A549 (cell line): ENCODE data around the gene TTC34. TPM values are rescaled to one million over a fixed set of nuclear protein-coding genes. Genes with fewer than 3 reads are reported as not detected.
A peak's percentile ranks its signal among the peaks of the same experiment; 100 is the strongest.

Experiments used
- ATAC-seq, 2 experiments: fragments of 200-7000 bp in 1 of 2; fragments of >200 bp in 1 of 2; cut with Nextera tagmentation in 1 of 2; cut with Tn5 transposase in 1 of 2; 3 replicates each; pipeline versions ENCODE4 v1.8.0 to v1.9.1; 2018 to 2020; ENCODE audit warnings: mild to moderate bottlenecking in 1 of 2, moderate library complexity in 1 of 2
- CTCF ChIA-PET: fragments of 300-600 bp; sonication (Branson Sonifier 250); formaldehyde crosslinking; extraction: SDS; loops from one replicate; lab custom pipeline; 2021; ENCODE audit warnings: antibody characterized with exemption, inconsistent platforms; lab: Yijun Ruan, JAX
- POLR2A ChIA-PET: fragments of 350-600 bp; formaldehyde crosslinking; extraction: SDS; loops from one replicate; lab custom pipeline; 2021; ENCODE audit warnings: antibody characterized with exemption, inconsistent platforms; lab: Yijun Ruan, JAX
- DNase-seq, 2 experiments: peaks; one replicate each; pipeline versions ENCODE4 v3.0.0 to v3.0.0-alpha.2; 2011 to 2016; ENCODE audit warnings: low read depth in 1 of 2, low spot score in 1 of 2
- FAIRE-seq: peaks from 2 replicates; lab custom pipeline; 2011; peaks lifted over from hg19 to GRCh38; lab: Jason Lieb, UNC
- H3K27ac ChIP-seq, 2 experiments: fragments of >200 bp; sonication (Bioruptor Twin); formaldehyde crosslinking; 3 replicates each; pipeline ENCODE4 v1.5.1; 2016 to 2017
- H3K4me1 ChIP-seq: fragments of >200 bp; sonication (Bioruptor Twin); formaldehyde crosslinking; 3 replicates; pipeline ENCODE4 v1.6.1; 2016
- H3K4me2 ChIP-seq: fragments of >200 bp; sonication (Bioruptor Twin); formaldehyde crosslinking; 3 replicates; pipeline ENCODE4 v1.6.1; 2016
- H3K4me3 ChIP-seq: fragments of >200 bp; sonication (Bioruptor Twin); formaldehyde crosslinking; 3 replicates; pipeline ENCODE4 v1.5.1; 2016
- H3K9me3 ChIP-seq: fragments of >200 bp; sonication (Bioruptor Twin); formaldehyde crosslinking; 3 replicates; pipeline ENCODE4 v1.6.1; 2016
- ATOH8 ChIP-seq: fragments of 250-450 bp; sonication (Bioruptor Pico); IDR thresholded peaks from 2 replicates; pipeline ENCODE4 v1.5.0; 2020; ENCODE audit warnings: low read depth, mild to moderate bottlenecking, moderate library complexity
- BCL3 ChIP-seq: fragments of >200 bp; sonication (Bioruptor Twin); formaldehyde crosslinking; IDR thresholded peaks from 3 replicates; pipeline ENCODE4 v1.6.1; 2016
- BHLHE40 ChIP-seq: IDR thresholded peaks from 2 replicates; pipeline ENCODE4 v1.6.1; 2012; ENCODE audit warnings: low read depth, low read length, inconsistent platforms
- CBX2 ChIP-seq: fragments of 200-600 bp; sonication (generic); IDR thresholded peaks from 2 replicates; pipeline ENCODE4 v1.6.1; 2016; ENCODE audit warnings: low read depth, mild to moderate bottlenecking, borderline replicate concordance
- EHMT2 ChIP-seq: fragments of 200-600 bp; sonication (generic); IDR thresholded peaks from 2 replicates; pipeline ENCODE4 v1.6.1; 2016; ENCODE audit warnings: antibody characterized with exemption, low read depth, mild to moderate bottlenecking, moderate library complexity
- EP300 ChIP-seq, 2 experiments: fragments of >200 bp; sonication (Bioruptor Twin); formaldehyde crosslinking; IDR thresholded peaks; 2 replicates in 1 of 2; 3 replicates in 1 of 2; pipeline ENCODE4 v1.6.1; 2016 to 2017
- ESRRA ChIP-seq: fragments of 150-350 bp; IDR thresholded peaks from 2 replicates; pipeline ENCODE4 v1.6.1; 2014; ENCODE audit warnings: mild to moderate bottlenecking, low read length, borderline replicate concordance
- FOSB ChIP-seq: fragments of 250-450 bp; sonication (Bioruptor Pico); IDR thresholded peaks from 2 replicates; pipeline ENCODE4 v1.5.0; 2020; ENCODE audit warnings: mild to moderate bottlenecking, moderate library complexity
- FOSL2 ChIP-seq, 2 experiments: fragments of 450-650 bp in 1 of 2; fragments of >200 bp in 1 of 2; sonication (Bioruptor Twin) in 1 of 2; formaldehyde crosslinking; IDR thresholded peaks; 2 replicates each; pipeline versions ENCODE4 v1.5.0 to v1.6.1; 2016 to 2020; ENCODE audit warnings: mild to moderate bottlenecking in 1 of 2, moderate library complexity in 1 of 2
- HES2 ChIP-seq: fragments of >200 bp; sonication (Bioruptor Twin); formaldehyde crosslinking; IDR thresholded peaks from 2 replicates; pipeline ENCODE4 v1.6.1; 2016
- HEYL ChIP-seq: fragments of 250-450 bp; sonication (Bioruptor Pico); IDR thresholded peaks from 2 replicates; pipeline ENCODE4 v1.8.0; 2021; ENCODE audit warnings: mild to moderate bottlenecking, moderate library complexity
- HOXB13 ChIP-seq: fragments of 250-450 bp; sonication (Bioruptor Pico); IDR thresholded peaks from 2 replicates; pipeline ENCODE4 v1.5.0; 2020; ENCODE audit warnings: low read depth, mild to moderate bottlenecking, moderate library complexity
- JUN ChIP-seq, 2 experiments: fragments of >200 bp; sonication (Bioruptor Twin); formaldehyde crosslinking; IDR thresholded peaks; 2 replicates in 1 of 2; 3 replicates in 1 of 2; pipeline ENCODE4 v1.6.1; 2016 to 2017
- KDM5A ChIP-seq: fragments of 200-600 bp; sonication (generic); IDR thresholded peaks from 2 replicates; pipeline ENCODE4 v1.6.1; 2016; ENCODE audit warnings: antibody characterized with exemption, mild to moderate bottlenecking
- MAZ ChIP-seq: fragments of 150-350 bp; IDR thresholded peaks from 2 replicates; pipeline ENCODE4 v1.6.1; 2014; ENCODE audit warnings: antibody characterized with exemption, low read depth, low read length, borderline replicate concordance
- NPAS2 ChIP-seq: fragments of 250-450 bp; sonication (Bioruptor Pico); IDR thresholded peaks from 2 replicates; pipeline ENCODE4 v1.8.0; 2022; ENCODE audit warnings: mild to moderate bottlenecking, moderate library complexity, borderline replicate concordance
- PBX3 ChIP-seq: IDR thresholded peaks from 2 replicates; pipeline ENCODE4 v1.6.1; 2012
- POLR2A ChIP-seq: IDR thresholded peaks from 2 replicates; pipeline ENCODE4 v1.6.1; 2012; ENCODE audit warnings: mild to moderate bottlenecking, low read length
- RARB ChIP-seq: fragments of 250-450 bp; sonication (Bioruptor Pico); IDR thresholded peaks from 2 replicates; pipeline ENCODE4 v1.8.0; 2021; ENCODE audit warnings: mild to moderate bottlenecking, moderate library complexity
- RCOR1 ChIP-seq: fragments of 150-350 bp; IDR thresholded peaks from 2 replicates; pipeline ENCODE4 v1.6.1; 2014; ENCODE audit warnings: antibody characterized with exemption, low read length, low read depth
- RFX5 ChIP-seq: fragments of 450-650 bp; IDR thresholded peaks from 2 replicates; pipeline ENCODE4 v1.7.1; 2014; ENCODE audit warnings: antibody characterized with exemption, mild to moderate bottlenecking, moderate library complexity
- TP53 ChIP-seq: fragments of 250-450 bp; sonication (Bioruptor Pico); IDR thresholded peaks from 2 replicates; pipeline ENCODE4 v1.5.0; 2021; ENCODE audit warnings: mild to moderate bottlenecking, moderate library complexity
- ZC3H11A ChIP-seq: fragments of 450-650 bp; IDR thresholded peaks from 2 replicates; pipeline ENCODE4 v1.6.1; 2014; ENCODE audit warnings: antibody characterized with exemption, mild to moderate bottlenecking
- ZSCAN20 ChIP-seq: fragments of 250-450 bp; sonication (Bioruptor Pico); IDR thresholded peaks from 2 replicates; pipeline ENCODE4 v1.8.0; 2022; ENCODE audit warnings: mild to moderate bottlenecking, moderate library complexity
- WGBS: methylation state at CpG from one replicate; pipeline ENCODE4 v1.1.6; 2017; ENCODE audit errors: missing lambda C conversion rate; 5-methylcytosine and 5-hydroxymethylcytosine counted together
- polyA plus RNA-seq, 4 experiments: library from polyadenylated mRNA; depleted of rRNA in 3 of 4; stranded (reverse); fragments of >200 nt; fragmentation: RNase III in 1 of 4; extraction: RNeasy Plus Mini Kit Qiagen cat#74134 plus additional on column Dnase treatment in 1 of 4; gene quantifications; 2 replicates in 3 of 4; 3 replicates in 1 of 4; pipeline ENCODE4 v1.2.3, GENCODE V29; 2011 to 2017

The TTC34 gene
- polyA plus RNA-seq, 2 of the 4 experiments (the other 2 are of a cell fraction): 0.04 to 0.05 TPM

- DNase-seq (no peak), FAIRE-seq (no peak), ATAC-seq (no peak)
- H3K4me1 ChIP-seq: peaks cover 12% of the 10 kb centered on the region
- peak overlapping the region in 1 of 2 experiments; percentile 99; a peak in 3 of 6 replicates for H3K27ac ChIP-seq
- POLR2A ChIA-PET: no interaction called here
- 100% methylated on average over 4 of the region's 19 CpGs for WGBS
- no peaks in the 10 kb centered on the region for H3K9me3 ChIP-seq
- CTCF ChIA-PET: no interaction called here
- TF ChIP-seq RARB (CRISPR knock-in tag): no peak
- TF ChIP-seq PBX3: no peak
- TF ChIP-seq HES2: no peak
- TF ChIP-seq NPAS2 (CRISPR knock-in tag): no peak
- TF ChIP-seq BHLHE40: no peak
- no peak for TF ChIP-seq ATOH8 (CRISPR knock-in tag)
- TF ChIP-seq HOXB13 (CRISPR knock-in tag): no peak
- no peak for TF ChIP-seq FOSL2 (IDR thresholded peaks at IDR 0.05)
- no peak for TF ChIP-seq FOSL2 (CRISPR knock-in tag; IDR thresholded peaks at IDR 0.05)
- peak overlapping the region; percentile 78; the same call in 2 of the 3 replicates for H3K4me3 ChIP-seq
- H3K4me2 ChIP-seq: peak overlapping the region; percentile 91
Measured at GRCh38 chr1:2587860-2588571, 213.5 kb downstream of the TTC34 start.

- CTCF ChIA-PET: no interaction called here
- 83% methylated on average over 6 of the region's 52 CpGs for WGBS
- POLR2A ChIA-PET: no interaction called here
Measured at GRCh38 chr1:2587071-2587859, 214.2 kb downstream of the TTC34 start.

GRCh38 chr1:2586154-2587070, 215.1 kb downstream of the TTC34 start, which contains the start of gene PRXL2B:
Gene PRXL2B, plus strand, starts transcription at chr1:2586777. Its CDS starts 109 bp downstream, at chr1:2586886.
- H3K9me3 ChIP-seq: no peaks in the 10 kb centered on the region
- WGBS: 3% methylated on average over 7 of the region's 107 CpGs
- peak within 1 kb of the TSS; percentile 78 for H3K4me3 ChIP-seq
- peak within 1 kb of the TSS; percentile 91 for H3K4me2 ChIP-seq
- DNase-seq: peak; percentile 89 to 97
- no peak for FAIRE-seq
- CTCF ChIA-PET: no interaction called here
- peak; percentile 78 to 95 for ATAC-seq
- H3K27ac ChIP-seq: peak within 1 kb of the TSS; percentile 87 to 99
- H3K4me1 ChIP-seq: peaks cover 12% of the 10 kb centered on the region
- POLR2A ChIA-PET: interaction anchor here (0.6 to 1.0 kb wide), 4 partner anchors 37 to 536 kb away, joined by 3 to 6 read pairs (median 4); partner anchors contain the start of gene PRKCZ
- TF ChIP-seq HOXB13 (CRISPR knock-in tag): no peak
- TF ChIP-seq ZC3H11A: no peak
- TF ChIP-seq FOSB (CRISPR knock-in tag): no peak
- TF ChIP-seq RFX5: no peak
- no peak for TF ChIP-seq EP300 (IDR thresholded peaks at IDR 0.05)
- TF ChIP-seq EHMT2: no peak
- no peak for TF ChIP-seq RCOR1
- TF ChIP-seq HEYL (CRISPR knock-in tag): no peak
- no peak for TF ChIP-seq BHLHE40
- TF ChIP-seq CBX2: no peak
- TF ChIP-seq PBX3: no peak
- TF ChIP-seq KDM5A: no peak
- TF ChIP-seq ZSCAN20 (CRISPR knock-in tag): no peak
- peak in 1 of 2 experiments; percentile 39; a peak in 1 of 5 replicates for TF ChIP-seq JUN (IDR thresholded peaks at IDR 0.05)
- no peak for TF ChIP-seq TP53
- 0 out of 3 replicates have a peak, but pooled peaks have one; percentile 54 for TF ChIP-seq BCL3
- TF ChIP-seq ESRRA: no peak
- no peak for TF ChIP-seq MAZ

More at GRCh38 chr1:2587071-2587859, 214.2 kb downstream of the TTC34 start:
- H3K27ac ChIP-seq: peak overlapping the region; percentile 76 to 99
- DNase-seq: peak; percentile 14 to 26
- no peak for FAIRE-seq
- H3K4me2 ChIP-seq: peak overlapping the region; percentile 91
- H3K9me3 ChIP-seq: no peaks in the 10 kb centered on the region
- TF ChIP-seq POLR2A (0 out of 2 replicates have a peak, but pooled peaks have one; percentile 1), JUN (IDR thresholded peaks at IDR 0.05) (no peak)
- peak; percentile 36 to 42 for ATAC-seq
- peak overlapping the region; percentile 78 for H3K4me3 ChIP-seq
- peaks cover 12% of the 10 kb centered on the region for H3K4me1 ChIP-seq
